ENCODE measurements around the gene TSPAN11.

- TF ChIP-seq CTCF (conservative IDR thresholded peaks at IDR 0.05; ENCODE audit: low read depth in 2 of 2) (no peak), POLR2AphosphoS5 (IDR thresholded peaks at IDR 0.05; ENCODE audit: low read depth) (no peak), REST (IDR thresholded peaks at IDR 0.05; ENCODE audit: unreplicated experiment) (no peak), EZH2phosphoT487 (IDR thresholded peaks at IDR 0.05; ENCODE audit: unreplicated experiment) (no peak)
Measured at GRCh38 chr12:30942936-30943335, 16.4 kb downstream of the TSPAN11 start.

All from GM23338 (cell line).